H1 (cell line): ENCODE results near the gene TINAGL1. TPM values are rescaled to one million over a fixed set of nuclear protein-coding genes. Genes with fewer than 3 reads are reported as not detected.

Experiments
- BRCA1 ChIP-seq: IDR thresholded peaks from 2 replicates; pipeline ENCODE4 v1.6.1; 2012; ENCODE audit warnings: low read depth, low read length, improper control_type of control experiment
- CTBP2 ChIP-seq: IDR thresholded peaks from 2 replicates; pipeline ENCODE4 v1.7.0; 2011; ENCODE audit warnings: borderline replicate concordance, mild to moderate bottlenecking, moderate library complexity, mixed read lengths, low read length; ENCODE audit not compliant: insufficient read depth, insufficient read length
- HDAC2 ChIP-seq, 2 experiments: fragments of 300-600 bp in 1 of 2; sonication (generic) in 1 of 2; IDR thresholded peaks; 2 replicates each; pipeline ENCODE4 v1.6.1; 2011 to 2012; ENCODE audit warnings: low read depth in 2 of 2, low read length in 2 of 2, mild to moderate bottlenecking in 2 of 2, moderate library complexity in 2 of 2, borderline replicate concordance in 1 of 2, inconsistent platforms in 1 of 2
- KDM5A ChIP-seq: fragments of 200-600 bp; IDR thresholded peaks from 2 replicates; pipeline ENCODE4 v1.7.1; 2012; ENCODE audit warnings: mild to moderate bottlenecking, low read length, inconsistent platforms, mixed read lengths
- RAD21 ChIP-seq, 2 experiments: IDR thresholded peaks in 1 of 2; conservative IDR thresholded peaks in 1 of 2; 2 replicates each; pipeline ENCODE4 v1.6.1; 2011; ENCODE audit warnings: low read depth in 2 of 2, low read length in 2 of 2, improper control_type of control experiment in 1 of 2, inconsistent platforms in 1 of 2, mild to moderate bottlenecking in 1 of 2, moderate library complexity in 1 of 2
- SIN3A ChIP-seq, 2 experiments: IDR thresholded peaks in 1 of 2; conservative IDR thresholded peaks in 1 of 2; 2 replicates each; pipeline ENCODE4 v1.6.1; 2011 to 2012; ENCODE audit warnings: low read length in 2 of 2, improper control_type of control experiment in 1 of 2, low read depth in 1 of 2, mild to moderate bottlenecking in 1 of 2
- USF2 ChIP-seq: IDR thresholded peaks from 2 replicates; pipeline ENCODE4 v1.6.1; 2011; ENCODE audit warnings: low read length, improper control_type of control experiment
- polyA plus RNA-seq, 7 experiments: library from polyadenylated mRNA; depleted of rRNA in 3 of 7; stranded (reverse) in 5 of 7; unstranded in 2 of 7; fragments of >200 nt in 5 of 7; fragments of 200-250 nt in 2 of 7; gene quantifications; 1 replicate in 5 of 7; 2 replicates in 1 of 7; 4 replicates in 1 of 7; pipeline versions ENCODE4 v1.2.1 to v1.2.3, GENCODE V29; 2011 to 2013; ENCODE audit warnings: missing spikeins in 2 of 7, mixed read lengths in 2 of 7
- total RNA-seq: library from RNA; stranded (reverse); fragmentation: NEBNext Ultra II Directional; extraction: Animal tissue kit (Norgen Biotek cat#: 25700); gene quantifications from 2 replicates; pipeline ENCODE4 v1.2.1, GENCODE V29; 2021

TINAGL1 gene
- total and polyA plus RNA-seq, 2 of the 8 experiments (the other 6 are each of a cell fraction or from before 2014, with no cell fraction given), result 11.2 to 21.7 TPM

DNA sequence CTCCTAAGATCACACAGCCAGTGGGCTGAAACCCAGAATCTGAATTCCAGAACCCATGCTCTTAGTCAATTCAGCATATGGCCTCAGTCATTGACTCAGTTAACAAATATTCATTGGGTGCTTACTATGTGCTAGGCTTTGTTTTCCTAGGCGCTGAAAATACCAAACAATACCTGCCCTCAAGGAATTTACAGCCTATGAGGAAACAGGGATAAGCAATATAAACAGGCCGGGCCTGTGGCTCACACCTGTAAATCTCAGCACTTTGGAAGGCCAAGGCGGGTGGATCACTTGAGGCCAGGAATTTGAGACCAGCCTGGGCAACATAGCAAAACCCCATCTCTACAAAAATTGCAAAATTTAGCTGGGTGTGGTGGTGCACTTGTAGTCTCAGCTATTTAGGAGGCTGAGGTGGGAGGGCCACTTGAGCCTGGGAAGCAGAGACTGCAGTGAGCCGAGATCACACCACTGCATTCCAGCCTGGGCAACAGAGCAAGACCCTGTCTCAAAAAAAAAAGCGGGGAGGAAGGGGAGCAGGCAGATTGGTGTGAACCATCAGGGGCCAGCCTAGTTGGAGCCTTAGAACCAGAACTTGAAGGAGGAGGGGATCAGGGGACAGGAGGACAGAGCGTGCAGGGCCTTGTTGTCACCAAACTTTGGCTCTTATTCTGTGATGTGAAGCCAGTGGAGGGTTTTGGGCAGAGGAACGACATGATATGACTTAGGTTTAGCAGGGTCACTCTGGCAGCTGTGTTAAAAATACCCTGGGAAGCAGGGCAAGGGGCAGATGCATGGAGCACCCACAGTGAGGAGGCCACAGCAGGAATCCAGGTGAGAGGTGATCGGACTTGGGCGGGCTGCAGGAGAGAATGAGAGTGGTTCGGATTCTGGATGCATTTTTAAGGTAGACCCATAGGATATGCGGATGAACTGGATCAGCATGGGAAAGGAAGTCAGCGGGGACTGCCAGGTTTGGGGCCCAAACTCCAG is 5.8 kb downstream of the TINAGL1 start (continued):
- TF ChIP-seq USF2 (no peak), HDAC2 (IDR thresholded peaks at IDR 0.05; ENCODE audit: borderline replicate concordance in 1 of 2, low read depth in 2 of 2, low read length in 2 of 2) (no peak), CTBP2 (no peak), RAD21 (IDR thresholded peaks at IDR 0.05 in 1 of 2, conservative IDR thresholded peaks at IDR 0.05 in 1 of 2; ENCODE audit: low read depth in 2 of 2, low read length in 2 of 2) (no peak), SIN3A (conservative IDR thresholded peaks at IDR 0.05 in 1 of 2, IDR thresholded peaks at IDR 0.05 in 1 of 2; ENCODE audit: low read depth in 1 of 2, low read length in 2 of 2) (no peak), BRCA1 (no peak), KDM5A (no peak)
